ENCODE measurements around the gene CNST.
A peak's percentile ranks its signal among the peaks of the same experiment; 100 is the strongest.
"Not testable (repeated sequence)": the region's sequence is repeated elsewhere in the genome, so short reads cannot be mapped to it uniquely, and the experiment has no call there.

The CNST gene

DNA sequence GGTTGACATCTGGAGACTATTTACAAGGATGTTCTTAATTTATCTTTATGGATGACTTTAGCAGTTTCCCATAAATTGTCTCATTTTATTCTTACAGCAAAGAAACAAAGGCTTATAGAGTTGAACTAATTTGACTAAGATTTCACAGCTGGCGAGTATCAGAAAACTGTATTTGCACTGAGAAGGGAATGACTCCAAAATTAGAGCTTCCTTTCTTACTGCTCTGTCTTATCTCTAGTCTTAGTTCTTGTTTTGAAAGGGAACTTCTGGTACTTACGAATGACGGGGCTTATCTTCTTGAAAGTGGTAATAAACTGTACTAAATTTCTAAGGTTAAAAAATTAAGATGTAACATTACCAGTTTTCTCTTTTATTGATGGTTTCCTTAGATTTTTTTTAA is 13.6 kb downstream of the CNST start:
- in situ Hi-C loops (cut with HindIII; ENCODE audit: low pct_ligation_motif_present, low pct_unique_long_range_greater_than_20kb, low sequenced_read_pairs), result no loop called here
- no peak for DNase-seq

DNA sequence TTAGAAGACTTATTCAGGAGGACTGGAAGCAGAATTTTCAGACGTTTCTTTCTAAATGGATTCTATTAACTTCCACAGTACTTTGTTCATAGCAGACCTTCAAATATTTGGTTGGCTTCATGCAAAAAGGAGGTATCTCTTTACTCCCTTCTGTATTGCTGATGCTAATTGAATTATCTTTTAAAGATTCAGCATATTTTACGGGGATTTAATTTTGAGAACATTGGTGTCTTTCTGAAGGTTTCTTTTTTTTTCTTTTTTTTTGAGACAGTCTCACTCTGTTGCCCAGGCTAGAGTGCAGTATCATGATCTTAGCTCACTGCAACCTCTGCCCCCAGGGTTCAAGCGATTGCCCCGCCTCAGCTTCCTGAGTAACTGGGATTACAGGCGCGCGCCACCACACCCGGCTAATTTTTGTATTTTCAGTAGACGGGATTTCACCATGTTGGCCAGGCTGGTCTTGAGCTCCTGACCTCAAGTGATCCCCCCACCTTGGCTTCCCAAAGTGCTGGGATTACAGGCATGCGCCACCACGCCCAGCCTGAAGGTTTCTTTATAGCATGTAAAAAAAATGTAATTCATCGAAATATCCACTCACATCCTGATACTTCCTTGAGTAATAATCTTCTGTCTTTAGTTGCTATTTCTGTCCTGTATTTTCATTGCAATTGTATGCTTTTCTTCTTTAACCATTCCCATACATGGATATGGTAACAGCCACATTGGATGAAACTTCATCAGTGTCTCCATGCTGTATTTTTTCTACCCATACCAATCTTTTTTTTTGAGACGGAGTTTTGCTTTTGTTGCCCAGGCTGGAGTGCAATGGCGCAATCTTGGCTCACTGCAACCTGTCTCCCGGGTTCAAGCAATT is 14.5 kb downstream of the CNST start:
- no peak for DNase-seq
- in situ Hi-C loops (cut with HindIII; ENCODE audit: low pct_ligation_motif_present, low pct_unique_long_range_greater_than_20kb, low sequenced_read_pairs), result no loop called here

- in situ Hi-C loops (cut with HindIII; ENCODE audit: low pct_ligation_motif_present, low pct_unique_long_range_greater_than_20kb, low sequenced_read_pairs), result no loop called here
- no peak for DNase-seq
Measured at GRCh38 chr1:246582301-246583055, 16.2 kb downstream of the CNST start.

DNA sequence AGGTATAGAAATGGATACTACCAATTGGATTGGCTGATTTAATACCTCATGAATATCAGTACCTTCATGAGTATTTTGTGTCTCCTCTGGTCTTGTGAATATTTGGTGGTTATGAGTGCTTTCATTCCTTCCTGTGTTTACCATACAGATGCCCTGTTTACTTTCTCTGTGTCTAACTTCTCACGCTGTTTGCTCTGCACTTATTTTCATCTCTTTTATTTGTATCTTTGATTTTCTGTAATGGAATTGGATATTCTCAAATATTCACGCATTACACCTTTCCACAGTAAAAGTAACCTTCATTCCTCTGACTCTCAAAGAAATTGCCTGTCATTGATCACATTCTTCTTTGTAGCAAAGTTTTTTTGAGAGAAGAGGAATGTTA is 16.8 kb downstream of the CNST start:
- in situ Hi-C loops (cut with HindIII; ENCODE audit: low pct_ligation_motif_present, low pct_unique_long_range_greater_than_20kb, low sequenced_read_pairs), result no loop called here
- DNase-seq, result no peak

DNA sequence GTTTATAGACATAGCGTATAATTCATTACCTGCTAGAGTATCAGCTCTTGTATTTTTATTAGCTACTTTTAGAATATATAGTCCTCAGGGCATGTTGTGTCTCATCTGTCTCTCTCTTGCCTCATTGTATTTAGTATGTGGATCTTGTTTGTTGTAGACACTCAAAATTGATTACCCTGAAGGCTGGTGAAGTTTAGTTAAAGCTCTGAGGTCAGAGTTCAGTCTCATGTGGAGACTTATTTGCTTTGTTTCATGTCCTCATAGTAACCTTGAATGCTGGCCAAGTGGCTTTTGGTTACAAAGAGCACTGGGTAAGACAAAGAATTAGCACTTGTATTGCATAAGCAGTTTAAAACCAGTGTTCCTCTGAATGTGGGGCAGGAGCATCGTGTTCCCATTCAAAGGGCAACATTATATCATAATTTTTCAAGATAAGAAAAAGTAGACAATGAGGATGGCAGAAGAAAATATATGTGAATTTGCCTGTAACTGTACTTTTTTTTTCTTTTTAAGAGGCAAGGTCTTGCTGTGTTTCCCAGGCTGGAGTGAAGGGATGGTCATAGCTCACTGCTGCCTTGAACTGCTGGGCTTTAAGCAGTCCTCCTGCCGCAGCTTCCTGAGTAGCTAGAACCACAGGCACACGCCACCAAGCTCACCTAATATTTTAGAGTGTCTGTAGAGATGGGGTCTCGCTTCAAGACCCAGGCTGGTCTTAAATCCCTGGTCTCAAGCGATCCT is 17.4 kb downstream of the CNST start:
- no peak for DNase-seq
- in situ Hi-C loops (cut with HindIII; ENCODE audit: low pct_ligation_motif_present, low pct_unique_long_range_greater_than_20kb, low sequenced_read_pairs), result no loop called here

GRCh38 chr1:246587032-246587431 is 20.8 kb downstream of the CNST start:
- in situ Hi-C loops (cut with HindIII; ENCODE audit: low pct_ligation_motif_present, low pct_unique_long_range_greater_than_20kb, low sequenced_read_pairs), result no loop called here
- no peak for DNase-seq

DNA sequence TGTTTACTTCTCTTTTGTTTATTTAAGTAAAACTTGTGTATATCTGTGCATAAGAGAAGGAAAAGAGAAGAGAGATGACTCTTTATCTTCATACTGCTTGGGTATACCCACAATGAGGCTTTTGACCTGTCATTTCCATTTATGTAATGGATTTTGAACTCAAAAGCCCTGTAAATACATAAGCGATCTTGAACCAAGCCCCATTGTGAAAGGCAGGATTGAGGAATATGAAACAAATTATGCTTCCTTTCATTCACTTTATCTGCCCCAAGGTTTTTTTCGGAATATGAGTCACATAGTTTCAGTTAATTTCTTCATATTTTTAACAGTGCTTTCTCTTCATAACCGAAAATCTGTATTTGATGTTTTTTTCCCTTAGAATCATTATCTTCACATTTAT is 21.4 kb downstream of the CNST start:
- in situ Hi-C loops (cut with HindIII; ENCODE audit: low pct_ligation_motif_present, low pct_unique_long_range_greater_than_20kb, low sequenced_read_pairs), result no loop called here
- DNase-seq, result no peak

DNA sequence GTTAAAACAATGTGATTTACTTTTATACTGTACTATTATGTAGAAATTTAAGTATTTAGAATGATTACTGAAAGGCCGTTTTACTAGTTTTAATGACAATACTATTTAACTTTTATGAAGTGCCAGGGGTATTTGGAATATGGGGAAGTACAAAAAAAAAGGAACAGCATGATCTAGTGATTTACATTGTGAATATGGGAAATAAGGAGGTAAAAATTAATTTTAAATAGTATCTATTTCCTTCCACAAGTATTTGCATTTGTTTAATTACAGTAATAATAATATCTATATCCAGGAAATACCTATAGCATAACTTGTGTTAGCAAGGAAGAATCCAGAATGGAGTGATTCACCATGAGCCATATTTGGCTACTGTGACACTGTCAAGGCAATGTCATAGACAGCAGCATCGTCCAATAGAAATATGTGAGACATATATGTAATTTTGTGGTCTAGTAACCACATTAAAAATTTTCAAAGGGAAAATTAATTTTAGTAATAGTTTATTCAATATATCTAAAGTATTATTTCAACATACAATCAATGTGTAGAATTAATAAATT is 22.0 kb downstream of the CNST start:
- no peak for DNase-seq
- in situ Hi-C loops (cut with HindIII; ENCODE audit: low pct_ligation_motif_present, low pct_unique_long_range_greater_than_20kb, low sequenced_read_pairs), result no loop called here

- DNase-seq; in situ Hi-C loops (cut with HindIII; ENCODE audit: low pct_ligation_motif_present, low pct_unique_long_range_greater_than_20kb, low sequenced_read_pairs): not testable (repeated sequence)
Measured at GRCh38 chr1:246589919-246590318, 23.7 kb downstream of the CNST start.

DNA sequence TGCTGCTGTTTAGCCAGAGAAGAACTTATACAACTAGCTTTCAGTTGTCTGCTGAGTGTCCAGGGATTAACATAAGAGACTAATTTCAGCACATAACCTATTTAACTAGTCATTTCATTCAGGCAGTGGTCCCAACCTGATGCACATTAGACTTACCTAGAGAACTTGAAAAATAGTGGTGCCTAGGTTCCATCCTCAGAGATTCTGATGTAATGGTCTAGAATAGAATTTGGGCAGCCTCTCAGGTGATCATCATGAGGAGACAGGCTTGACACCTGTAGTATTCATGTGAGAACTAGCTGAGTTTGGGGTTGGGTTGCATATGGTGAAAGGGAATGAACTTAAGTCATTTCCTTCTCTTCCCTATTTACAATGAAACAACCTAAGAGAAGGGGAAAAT is 24.8 kb downstream of the CNST start:
- in situ Hi-C loops (cut with HindIII; ENCODE audit: low pct_ligation_motif_present, low pct_unique_long_range_greater_than_20kb, low sequenced_read_pairs), result no loop called here
- no peak for DNase-seq

GRCh38 chr1:246591504-246591903 is 25.2 kb downstream of the CNST start:
- no peak for DNase-seq
- in situ Hi-C loops (cut with HindIII; ENCODE audit: low pct_ligation_motif_present, low pct_unique_long_range_greater_than_20kb, low sequenced_read_pairs), result no loop called here

- DNase-seq, result no peak
- in situ Hi-C loops (cut with HindIII; ENCODE audit: low pct_ligation_motif_present, low pct_unique_long_range_greater_than_20kb, low sequenced_read_pairs), result no loop called here
Measured at GRCh38 chr1:246591958-246592357, 25.7 kb downstream of the CNST start.

DNA sequence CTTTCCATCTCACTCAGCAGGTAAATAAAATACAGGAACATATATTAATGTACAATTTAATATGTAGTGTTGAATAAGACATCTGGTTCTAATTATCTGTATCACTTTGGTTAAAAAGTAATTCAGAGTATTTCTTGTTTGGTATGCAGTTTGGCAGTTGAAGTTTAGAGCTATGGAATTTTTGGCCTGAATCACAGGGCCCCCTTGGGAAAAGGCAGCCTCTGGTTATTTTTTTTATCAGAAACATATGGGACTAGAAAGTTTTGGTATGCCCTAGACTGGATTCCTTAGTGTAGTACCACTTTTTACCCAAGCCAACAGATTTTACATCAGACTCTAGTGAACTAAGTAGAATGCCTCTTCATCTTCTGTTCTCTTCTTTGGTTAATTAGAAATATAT is 26.4 kb downstream of the CNST start:
- DNase-seq, result peak; percentile 51

DNA sequence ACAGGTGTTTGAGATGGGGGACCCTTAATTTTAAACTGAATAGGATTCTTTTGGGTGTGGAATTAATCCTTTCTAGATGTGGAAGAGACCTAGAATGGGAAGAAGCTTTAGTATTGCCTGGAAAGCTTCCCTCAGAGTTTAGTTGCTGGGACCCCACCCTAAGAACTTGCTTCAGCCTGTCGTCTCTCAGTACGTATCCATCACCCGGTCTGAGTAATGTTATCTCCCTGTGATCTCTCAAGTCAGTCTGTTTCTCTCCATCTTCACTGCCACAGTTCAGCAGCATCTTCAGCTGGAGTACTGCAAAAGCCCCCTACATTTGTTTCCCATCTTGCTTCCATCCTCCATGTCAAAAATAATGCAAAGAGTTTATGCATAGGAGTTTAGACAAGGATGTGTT is 28.9 kb downstream of the CNST start:
- DNase-seq, result no peak

More for the DNA sequence above, 26.4 kb downstream of the CNST start:
- in situ Hi-C loops (cut with HindIII; ENCODE audit: low pct_ligation_motif_present, low pct_unique_long_range_greater_than_20kb, low sequenced_read_pairs), result no loop called here

DNA sequence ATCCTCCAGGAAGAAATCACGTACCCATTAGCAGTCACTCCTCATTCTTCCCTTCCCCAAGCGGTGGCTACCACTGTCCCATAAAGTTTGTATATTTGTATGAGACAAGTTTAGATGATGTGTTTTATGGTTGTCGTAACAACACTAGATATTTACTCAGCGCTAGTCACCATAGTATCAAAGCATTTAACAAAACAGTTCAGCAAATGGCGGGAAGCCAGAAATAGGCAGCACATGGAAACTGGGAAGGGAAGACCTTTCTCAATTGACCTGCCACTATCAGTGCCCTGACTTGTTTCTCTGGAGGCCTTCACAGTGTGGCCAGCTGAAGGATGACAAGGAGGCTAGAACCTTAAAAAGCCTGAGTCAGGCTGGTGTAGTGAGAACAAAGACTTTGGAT is 31.1 kb downstream of the CNST start:
- in situ Hi-C loops (cut with HindIII; ENCODE audit: low pct_ligation_motif_present, low pct_unique_long_range_greater_than_20kb, low sequenced_read_pairs), result no loop called here

More for the DNA sequence above, 28.9 kb downstream of the CNST start:
- in situ Hi-C loops (cut with HindIII; ENCODE audit: low pct_ligation_motif_present, low pct_unique_long_range_greater_than_20kb, low sequenced_read_pairs), result no loop called here

DNA sequence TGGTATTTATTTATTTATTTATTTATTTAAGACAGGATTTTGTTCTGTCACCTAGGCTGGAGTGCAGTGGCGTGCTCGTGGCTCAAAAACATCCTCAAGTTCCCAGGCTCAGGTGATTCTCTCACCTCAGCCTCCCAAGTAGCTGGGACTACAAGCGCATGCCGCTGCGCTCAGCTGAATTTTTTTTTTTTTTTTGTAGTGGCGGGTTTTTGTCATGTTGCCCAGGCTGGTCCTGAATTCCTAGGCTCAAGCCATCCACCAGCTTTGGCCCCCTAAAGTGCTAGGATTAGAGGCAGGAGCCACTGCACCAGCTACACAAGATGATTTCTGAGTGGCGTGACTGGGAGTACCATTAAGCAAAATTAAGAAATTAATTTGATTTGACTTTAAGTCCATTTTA is 31.7 kb downstream of the CNST start:
- in situ Hi-C loops (cut with HindIII; ENCODE audit: low pct_ligation_motif_present, low pct_unique_long_range_greater_than_20kb, low sequenced_read_pairs), result no loop called here
- no peak for DNase-seq

More for the DNA sequence above, 31.1 kb downstream of the CNST start:
- no peak for DNase-seq

DNA sequence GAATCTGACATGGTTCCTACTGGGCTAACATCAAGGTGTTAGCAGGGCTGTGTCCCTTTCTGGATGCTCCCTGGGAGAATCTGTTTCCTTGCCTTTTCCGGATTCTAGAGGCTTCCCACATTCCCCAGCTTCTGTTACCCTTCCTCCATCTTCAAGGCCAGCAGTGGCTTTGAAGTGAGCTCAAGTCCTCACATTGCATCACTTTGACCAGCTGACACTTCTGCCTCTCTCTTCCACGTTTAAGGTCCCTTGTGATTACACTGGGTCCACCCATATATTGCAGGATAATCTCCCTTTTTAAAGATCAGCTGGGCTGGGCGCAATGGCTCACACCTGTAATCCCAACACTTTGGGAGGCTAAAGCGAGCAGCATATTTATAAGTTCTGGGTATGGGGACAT is 33.1 kb downstream of the CNST start:
- DNase-seq, result no peak
- in situ Hi-C loops (cut with HindIII; ENCODE audit: low pct_ligation_motif_present, low pct_unique_long_range_greater_than_20kb, low sequenced_read_pairs), result no loop called here

GRCh38 chr1:246600579-246600978 is 34.3 kb downstream of the CNST start:
- in situ Hi-C loops (cut with HindIII; ENCODE audit: low pct_ligation_motif_present, low pct_unique_long_range_greater_than_20kb, low sequenced_read_pairs), result no loop called here
- no peak for DNase-seq

- no peak for DNase-seq
- in situ Hi-C loops (cut with HindIII; ENCODE audit: low pct_ligation_motif_present, low pct_unique_long_range_greater_than_20kb, low sequenced_read_pairs), result no loop called here
Measured at GRCh38 chr1:246602194-246602593, 35.9 kb downstream of the CNST start.

All from ACHN (cell line).